ENCODE data around the gene CHN2.

Gene CHN2

DNA sequence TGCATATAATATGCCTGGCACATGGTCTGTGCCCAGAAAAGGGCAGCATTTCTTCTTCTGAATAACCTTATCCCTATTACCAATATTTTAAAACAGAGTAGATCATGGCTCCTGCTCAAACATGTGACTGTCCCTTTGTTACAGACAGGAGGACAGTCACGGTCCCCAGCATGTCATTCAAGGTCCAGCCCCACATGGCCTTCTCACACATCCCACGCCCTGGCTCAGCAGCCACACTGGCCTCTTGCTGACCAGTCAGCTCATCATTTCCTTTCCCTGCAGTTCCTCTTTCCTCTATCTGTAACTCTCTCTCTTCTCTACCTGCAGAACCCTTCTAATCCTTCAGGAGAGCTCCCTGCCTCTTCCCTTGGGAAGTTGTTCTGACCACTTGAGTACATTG is 167.8 kb downstream of the CHN2 start:
- no peak for DNase-seq (ENCODE audit: low read depth)
- TF ChIP-seq, protein P1, sequence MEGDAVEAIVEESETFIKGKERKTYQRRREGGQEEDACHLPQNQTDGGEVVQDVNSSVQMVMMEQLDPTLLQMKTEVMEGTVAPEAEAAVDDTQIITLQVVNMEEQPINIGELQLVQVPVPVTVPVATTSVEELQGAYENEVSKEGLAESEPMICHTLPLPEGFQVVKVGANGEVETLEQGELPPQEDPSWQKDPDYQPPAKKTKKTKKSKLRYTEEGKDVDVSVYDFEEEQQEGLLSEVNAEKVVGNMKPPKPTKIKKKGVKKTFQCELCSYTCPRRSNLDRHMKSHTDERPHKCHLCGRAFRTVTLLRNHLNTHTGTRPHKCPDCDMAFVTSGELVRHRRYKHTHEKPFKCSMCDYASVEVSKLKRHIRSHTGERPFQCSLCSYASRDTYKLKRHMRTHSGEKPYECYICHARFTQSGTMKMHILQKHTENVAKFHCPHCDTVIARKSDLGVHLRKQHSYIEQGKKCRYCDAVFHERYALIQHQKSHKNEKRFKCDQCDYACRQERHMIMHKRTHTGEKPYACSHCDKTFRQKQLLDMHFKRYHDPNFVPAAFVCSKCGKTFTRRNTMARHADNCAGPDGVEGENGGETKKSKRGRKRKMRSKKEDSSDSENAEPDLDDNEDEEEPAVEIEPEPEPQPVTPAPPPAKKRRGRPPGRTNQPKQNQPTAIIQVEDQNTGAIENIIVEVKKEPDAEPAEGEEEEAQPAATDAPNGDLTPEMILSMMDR (IDR thresholded peaks at IDR 0.05; ENCODE audit: control insufficient read depth, insufficient read depth, low read depth, low read length, missing control alignments): no peak
- no peak overlapping the region for H3K4me3 ChIP-seq (ENCODE audit: control insufficient read depth, low read depth, low read length)

DNA sequence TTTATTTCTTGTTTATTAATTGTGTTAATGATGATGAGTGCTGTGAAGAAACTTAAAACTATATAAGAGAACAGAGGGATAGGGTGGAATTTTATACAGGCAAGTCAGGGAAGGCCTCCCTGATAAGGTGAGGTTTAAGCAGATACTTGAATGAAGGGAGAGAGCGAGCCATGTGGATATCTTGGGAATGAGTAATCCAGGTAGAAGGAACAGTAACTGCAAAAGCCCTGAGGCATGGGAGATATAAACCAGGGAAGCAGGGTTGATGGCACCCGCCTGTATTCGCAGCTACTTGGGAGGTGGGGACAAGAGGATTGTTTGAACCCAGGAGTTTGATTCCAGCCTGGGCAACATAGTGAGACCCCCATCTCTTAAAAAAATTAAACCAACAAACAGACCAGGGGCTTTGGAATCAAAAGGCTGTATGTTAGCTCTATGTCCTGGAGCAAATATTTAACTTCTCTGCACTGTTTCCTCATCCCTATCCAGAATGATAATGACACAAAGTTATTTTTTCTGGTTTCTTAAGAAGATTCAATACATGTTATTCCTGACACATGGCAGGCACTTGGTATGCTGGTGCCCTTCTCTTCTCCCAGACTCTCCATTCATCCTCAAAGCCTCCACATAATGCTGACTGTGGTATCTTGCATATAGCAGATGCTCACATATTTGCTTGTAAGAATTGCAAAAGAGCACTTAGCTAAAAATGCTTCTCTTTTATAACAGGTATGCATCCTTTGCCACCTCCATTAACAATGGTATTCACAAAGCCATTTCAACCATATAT is 169.3 kb downstream of the CHN2 start:
- H3K4me3 ChIP-seq (ENCODE audit: control insufficient read depth, low read depth, low read length): no peak overlapping the region
- DNase-seq (ENCODE audit: low read depth): no peak
- TF ChIP-seq, protein P1 (IDR thresholded peaks at IDR 0.05; ENCODE audit: control insufficient read depth, insufficient read depth, low read depth, low read length, missing control alignments): no peak

- TF ChIP-seq, protein P1 (IDR thresholded peaks at IDR 0.05; ENCODE audit: control insufficient read depth, insufficient read depth, low read depth, low read length, missing control alignments): no peak
- DNase-seq (ENCODE audit: low read depth): no peak
- no peak overlapping the region for H3K4me3 ChIP-seq (ENCODE audit: control insufficient read depth, low read depth, low read length)
Observed at GRCh38 chr7:29364661-29365060, 170.1 kb downstream of the CHN2 start.

DNA sequence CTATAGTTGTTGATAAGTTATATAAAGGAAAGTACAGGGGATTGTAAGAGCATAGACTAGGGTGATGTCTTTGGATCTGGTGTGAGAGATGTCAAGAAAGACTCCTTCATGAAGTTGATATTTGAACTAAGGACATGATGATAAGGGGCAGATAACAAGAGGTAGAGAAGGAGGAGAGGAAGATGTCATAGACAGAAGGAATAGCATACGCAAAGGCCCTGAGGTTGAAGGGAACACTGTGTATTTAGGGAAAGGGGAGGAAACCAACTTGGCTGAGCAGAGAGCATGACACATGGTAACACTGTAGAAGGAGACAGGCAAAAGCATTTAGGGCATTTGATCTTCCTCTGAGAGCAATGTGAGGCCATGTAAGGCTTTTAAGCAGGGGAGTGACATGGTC is 170.8 kb downstream of the CHN2 start:
- no peak overlapping the region for H3K4me3 ChIP-seq (ENCODE audit: control insufficient read depth, low read depth, low read length)
- no peak for DNase-seq (ENCODE audit: low read depth)
- TF ChIP-seq, protein P1 (IDR thresholded peaks at IDR 0.05; ENCODE audit: control insufficient read depth, insufficient read depth, low read depth, low read length, missing control alignments): no peak

DNA sequence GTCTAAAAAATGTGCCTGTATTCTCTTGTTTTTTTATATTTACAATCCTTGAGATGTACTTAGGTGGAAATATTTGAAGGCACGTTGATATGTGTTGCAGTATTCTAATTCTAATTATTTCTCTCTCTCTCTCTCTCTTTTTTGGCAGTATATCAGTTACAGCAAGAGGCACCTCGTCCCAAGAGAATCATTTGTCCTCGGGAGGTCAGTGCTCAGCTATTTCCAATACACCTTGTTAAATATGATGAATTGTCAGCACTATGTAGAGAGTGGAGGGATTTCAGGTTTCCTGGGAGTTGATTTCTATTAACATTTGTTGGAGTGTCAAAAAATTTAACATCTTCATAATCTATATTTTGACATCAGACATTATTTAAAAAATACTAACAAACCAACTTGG is 173.2 kb downstream of the CHN2 start:
- TF ChIP-seq, protein P1 (IDR thresholded peaks at IDR 0.05; ENCODE audit: control insufficient read depth, insufficient read depth, low read depth, low read length, missing control alignments): no peak
- no peak for DNase-seq (ENCODE audit: low read depth)
- no peak overlapping the region for H3K4me3 ChIP-seq (ENCODE audit: control insufficient read depth, low read depth, low read length)

DNA sequence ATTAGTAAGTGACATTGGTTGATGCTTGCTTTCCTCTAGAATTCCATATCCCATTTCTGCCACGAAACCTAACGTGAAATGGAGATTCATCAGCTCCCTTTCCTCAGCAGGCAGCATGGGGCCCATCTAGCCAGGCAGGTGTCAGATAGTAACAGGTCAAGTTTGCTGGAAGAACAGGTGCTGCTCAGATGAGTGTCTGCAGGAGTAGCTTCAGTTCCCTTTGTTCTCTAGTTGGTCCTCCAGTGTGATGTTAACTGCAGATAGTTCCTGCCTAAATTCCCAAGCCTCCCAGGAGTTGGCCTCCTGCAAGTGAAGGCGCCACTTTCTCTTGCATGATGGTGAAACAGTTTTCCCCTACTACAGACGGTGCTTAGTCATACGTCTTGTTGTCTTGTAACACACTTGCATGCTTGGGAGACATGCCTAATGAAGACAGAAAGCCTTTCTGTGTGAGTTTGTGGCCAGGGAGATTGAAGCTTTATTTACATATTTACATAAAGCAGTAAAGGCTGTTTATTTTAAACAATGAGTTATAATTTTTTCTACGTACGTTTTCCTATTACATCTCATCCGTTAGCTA is 175.4 kb downstream of the CHN2 start:
- no peak overlapping the region for H3K4me3 ChIP-seq (ENCODE audit: control insufficient read depth, low read depth, low read length)
- TF ChIP-seq, protein P1 (IDR thresholded peaks at IDR 0.05; ENCODE audit: control insufficient read depth, insufficient read depth, low read depth, low read length, missing control alignments): no peak
- no peak for DNase-seq (ENCODE audit: low read depth)
